H1 (cell line): ENCODE results near the gene E2F8. TPM values are rescaled to one million over a fixed set of nuclear protein-coding genes. Genes with fewer than 3 reads are reported as not detected.

Experiments
- CTCF ChIA-PET: fragments of 300-600 bp; sonication (Branson Sonifier 250); formaldehyde crosslinking; loops from one replicate; lab custom pipeline; 2021; ENCODE audit not compliant: partially characterized antibody; lab: Charles Lee
- POLR2A ChIA-PET: fragments of 300-600 bp; sonication (Branson Sonifier 250); formaldehyde crosslinking; loops from one replicate; lab custom pipeline; 2021; ENCODE audit warnings: inconsistent platforms; ENCODE audit not compliant: partially characterized antibody; lab: Charles Lee
- DNase-seq, 2 experiments: peaks; one replicate each; pipeline versions ENCODE4 v3.0.0 to v3.0.0-alpha.2; 2010 to 2022; ENCODE audit warnings: low spot score in 2 of 2, low read depth in 1 of 2, mixed read lengths in 1 of 2
- FAIRE-seq: peaks from 2 replicates; lab custom pipeline; 2011; peaks lifted over from hg19 to GRCh38; lab: Jason Lieb, UNC
- H2AFZ ChIP-seq: 2 replicates; pipeline ENCODE4 v1.8.1; 2012; ENCODE audit warnings: low read length, inconsistent platforms
- H2AK5ac ChIP-seq: 2 replicates; pipeline ENCODE4 v1.6.1; 2013; ENCODE audit warnings: low read depth, low read length
- H2BK120ac ChIP-seq: replicated peaks from 2 replicates; pipeline ENCODE3; 2013; ENCODE audit warnings: low read depth, low read length, inconsistent platforms
- H2BK12ac ChIP-seq: 2 replicates; pipeline ENCODE4 v1.6.1; 2013; ENCODE audit warnings: low read depth, low read length
- H2BK15ac ChIP-seq: 2 replicates; pipeline ENCODE4 v1.6.1; 2013; ENCODE audit warnings: low read length
- H2BK20ac ChIP-seq: 2 replicates; pipeline ENCODE4 v1.6.1; 2013; ENCODE audit warnings: low read length
- H2BK5ac ChIP-seq: 2 replicates; pipeline ENCODE4 v1.6.1; 2013; ENCODE audit warnings: low read depth, low read length
- H3K14ac ChIP-seq: 2 replicates; pipeline ENCODE4 v1.6.1; 2013; ENCODE audit warnings: inconsistent platforms; ENCODE audit not compliant: insufficient read length
- H3K18ac ChIP-seq: 2 replicates; pipeline ENCODE4 v1.6.1; 2013; ENCODE audit warnings: low read length; ENCODE audit errors: extremely low read depth
- H3K23ac ChIP-seq: 2 replicates; pipeline ENCODE4 v1.6.1; 2013; ENCODE audit warnings: inconsistent platforms; ENCODE audit not compliant: insufficient read length
- H3K23me2 ChIP-seq: 2 replicates; pipeline ENCODE4 v1.6.1; 2013; ENCODE audit warnings: low read depth, low read length
- H3K27ac ChIP-seq: 2 replicates; pipeline ENCODE4 v1.6.1; 2011; ENCODE audit warnings: low read depth, low read length, inconsistent platforms
- H3K27me3 ChIP-seq, 4 experiments: replicated peaks in 1 of 4; 1 replicate in 1 of 4; 2 replicates in 3 of 4; pipeline versions ENCODE4 v1.6.1 to v1.8.1; 2011 to 2013; ENCODE audit warnings: low read length in 3 of 4, mild to moderate bottlenecking in 3 of 4, inconsistent platforms in 2 of 4, mixed read lengths in 2 of 4, moderate library complexity in 1 of 4; ENCODE audit not compliant: control insufficient read depth in 3 of 4, insufficient read depth in 3 of 4; ENCODE audit errors: extremely low read depth in 1 of 4
- H3K36me3 ChIP-seq, 4 experiments: 2 replicates each; pipeline versions ENCODE4 v1.6.1 to v1.8.1; 2011 to 2013; ENCODE audit warnings: mild to moderate bottlenecking in 4 of 4, low read length in 3 of 4, moderate library complexity in 2 of 4, control low read depth in 1 of 4, inconsistent platforms in 1 of 4; ENCODE audit not compliant: insufficient read depth in 4 of 4, control insufficient read depth in 2 of 4
- H3K4ac ChIP-seq: replicated peaks from 2 replicates; pipeline ENCODE3; 2013; ENCODE audit warnings: low read length, low read depth, mixed read lengths, inconsistent platforms; ENCODE audit not compliant: insufficient read length
- H3K4me1 ChIP-seq, 4 experiments: replicated peaks in 1 of 4; 1 replicate in 1 of 4; 2 replicates in 3 of 4; pipeline versions ENCODE4 v1.6.1 to v1.8.1; 2011 to 2013; ENCODE audit warnings: low read length in 3 of 4, inconsistent platforms in 2 of 4, mixed read lengths in 1 of 4; ENCODE audit not compliant: insufficient read depth in 4 of 4, control insufficient read depth in 3 of 4
- H3K4me2 ChIP-seq, 2 experiments: 2 replicates each; pipeline versions ENCODE4 v1.6.1 to v1.8.1; 2011 to 2013; ENCODE audit warnings: low read depth in 2 of 2, low read length in 2 of 2, control low read depth in 1 of 2, inconsistent platforms in 1 of 2, mild to moderate bottlenecking in 1 of 2; ENCODE audit not compliant: insufficient read depth in 1 of 2
- H3K4me3 ChIP-seq, 4 experiments: fragments of 200-600, 300-600 bp in 1 of 4; sonication (generic), shearing (Covaris generic), sonication (Bioruptor Twin) in 1 of 4; 2 replicates each; pipeline versions ENCODE4 v1.5.1 to v1.8.1; 2011 to 2016; ENCODE audit warnings: low read length in 4 of 4, low read depth in 3 of 4, control low read depth in 2 of 4, inconsistent platforms in 2 of 4, mild to moderate bottlenecking in 2 of 4, mixed read lengths in 1 of 4, moderate library complexity in 1 of 4; ENCODE audit not compliant: insufficient read depth in 2 of 4; ENCODE audit errors: extremely low read depth in 1 of 4
- H3K56ac ChIP-seq: replicated peaks from 2 replicates; pipeline ENCODE3; 2013; ENCODE audit warnings: low read depth, mild to moderate bottlenecking, mixed read lengths, low read length, inconsistent platforms; ENCODE audit not compliant: insufficient read length
- H3K79me1 ChIP-seq: 2 replicates; pipeline ENCODE4 v1.6.1; 2013; ENCODE audit warnings: low read depth, low read length, control low read depth
- H3K79me2 ChIP-seq, 2 experiments: 2 replicates each; pipeline versions ENCODE4 v1.6.1 to v1.8.1; 2012 to 2013; ENCODE audit warnings: low read length in 2 of 2, mild to moderate bottlenecking in 2 of 2, inconsistent platforms in 1 of 2; ENCODE audit not compliant: insufficient read depth in 2 of 2, control insufficient read depth in 1 of 2
- H3K9ac ChIP-seq, 4 experiments: replicated peaks in 1 of 4; 1 replicate in 1 of 4; 2 replicates in 3 of 4; pipeline versions ENCODE4 v1.6.1 to v1.8.1; 2011 to 2013; ENCODE audit warnings: low read depth in 3 of 4, low read length in 3 of 4, control low read depth in 2 of 4, mild to moderate bottlenecking in 2 of 4, moderate library complexity in 2 of 4, inconsistent platforms in 1 of 4; ENCODE audit errors: extremely low read depth in 1 of 4
- H3K9me3 ChIP-seq, 2 experiments: 2 replicates each; pipeline versions ENCODE4 v1.6.1 to v1.8.1; 2012 to 2013; ENCODE audit warnings: mild to moderate bottlenecking in 2 of 2, moderate library complexity in 2 of 2, control low read depth in 1 of 2, inconsistent platforms in 1 of 2, low read depth in 1 of 2, low read length in 1 of 2, mixed read lengths in 1 of 2; ENCODE audit not compliant: insufficient read depth in 2 of 2
- H4K20me1 ChIP-seq, 2 experiments: replicated peaks in 1 of 2; 2 replicates each; pipeline versions ENCODE3 to v1.8.1; 2011 to 2013; ENCODE audit warnings: inconsistent platforms in 2 of 2, low read length in 2 of 2, mild to moderate bottlenecking in 1 of 2; ENCODE audit not compliant: insufficient read depth in 2 of 2, control insufficient read depth in 1 of 2
- H4K5ac ChIP-seq: 2 replicates; pipeline ENCODE4 v1.6.1; 2013; ENCODE audit warnings: low read length, low read depth, mixed read lengths, inconsistent platforms; ENCODE audit not compliant: insufficient read length
- H4K8ac ChIP-seq: 2 replicates; pipeline ENCODE4 v1.8.0; 2013; ENCODE audit warnings: mild to moderate bottlenecking, moderate library complexity, low read length, inconsistent platforms; ENCODE audit not compliant: insufficient read depth; ENCODE audit errors: extremely low read depth
- H4K91ac ChIP-seq: replicated peaks from 2 replicates; pipeline ENCODE3; 2013; ENCODE audit warnings: low read length, mixed read lengths, inconsistent platforms; ENCODE audit not compliant: insufficient read length
- CEBPB ChIP-seq: IDR thresholded peaks from 2 replicates; pipeline ENCODE4 v1.6.1; 2012; ENCODE audit warnings: low read depth, low read length
- GABPA ChIP-seq: IDR thresholded peaks from 2 replicates; pipeline ENCODE4 v1.6.1; 2011; ENCODE audit warnings: mild to moderate bottlenecking, low read length, moderate library complexity, borderline replicate concordance; ENCODE audit not compliant: insufficient read depth
- SIRT6 ChIP-seq: IDR thresholded peaks from one replicate; pipeline ENCODE4 v1.7.1; 2012; ENCODE audit warnings: low read length, inconsistent platforms
- WGBS, 2 experiments: shearing (Covaris generic) in 1 of 2; methylation state at CpG; one replicate each; pipeline versions ENCODE4 v1.1.6 to v1.1.7; 2013 to 2015; ENCODE audit warnings: low lambda C conversion rate in 2 of 2, mixed read lengths in 2 of 2, inconsistent platforms in 1 of 2, low coverage in 1 of 2, missing lambda C conversion rate in 1 of 2; ENCODE audit not compliant: insufficient replicate concordance in 2 of 2, insufficient coverage in 1 of 2, insufficient read length in 1 of 2; ENCODE audit errors: extremely low coverage in 1 of 2, missing lambda C conversion rate in 1 of 2; 5-methylcytosine and 5-hydroxymethylcytosine counted together
- polyA plus RNA-seq, 7 experiments: library from polyadenylated mRNA; depleted of rRNA in 3 of 7; stranded (reverse) in 5 of 7; unstranded in 2 of 7; fragments of >200 nt in 5 of 7; fragments of 200-250 nt in 2 of 7; gene quantifications; 1 replicate in 5 of 7; 2 replicates in 1 of 7; 4 replicates in 1 of 7; pipeline versions ENCODE4 v1.2.1 to v1.2.3, GENCODE V29; 2011 to 2013; ENCODE audit warnings: missing spikeins in 2 of 7, mixed read lengths in 2 of 7
- total RNA-seq: library from RNA; stranded (reverse); fragmentation: NEBNext Ultra II Directional; extraction: Animal tissue kit (Norgen Biotek cat#: 25700); gene quantifications from 2 replicates; pipeline ENCODE4 v1.2.1, GENCODE V29; 2021

The E2F8 gene
- total and polyA plus RNA-seq, 2 of the 8 experiments (the other 6 are each of a cell fraction or from before 2014, with no cell fraction given), result 5.4 to 11.4 TPM

DNA sequence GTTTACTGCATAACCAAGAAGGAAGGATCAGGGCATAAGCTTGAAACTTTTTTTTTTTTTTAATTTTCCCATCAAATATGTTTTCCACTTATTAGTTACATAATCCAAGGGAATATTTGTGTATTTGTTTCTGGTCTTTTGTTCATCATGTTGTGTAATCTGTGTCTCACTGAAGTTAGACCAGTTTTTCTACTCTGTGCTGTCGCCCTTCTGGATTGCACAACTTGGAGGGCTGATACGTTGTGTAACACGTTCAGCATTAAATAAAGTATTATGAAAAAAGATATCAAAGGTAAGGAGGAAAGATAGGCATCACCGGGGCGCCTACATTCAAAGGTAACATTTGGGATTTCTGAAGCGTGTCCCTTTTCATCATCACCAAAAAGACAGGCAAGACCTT is 3.3 kb upstream of the E2F8 start:
- H2BK5ac ChIP-seq, result no peak overlapping the region
- no peak overlapping the region for H2AFZ ChIP-seq
- H3K27ac ChIP-seq, result no peak overlapping the region
- FAIRE-seq, result no peak
- peaks cover 0 to 7% (median 3%) of the 10 kb centered on the region in 4 experiments; a peak in 3 of 7 replicates for H3K4me1 ChIP-seq
- CTCF ChIA-PET, result interaction anchor here (1.1 to 3.4 kb wide), 5 partner anchors 12 to 321 kb away, joined by 3 to 12 read pairs (median 4); no protein-coding TSS in a partner anchor
- POLR2A ChIA-PET, result no interaction called here
- no peak overlapping the region for H2BK20ac ChIP-seq
- no peaks in the 10 kb centered on the region for H3K79me2 ChIP-seq
- no peak overlapping the region for H4K8ac ChIP-seq
- no peak overlapping the region for H3K4me3 ChIP-seq
- no peak overlapping the region for H2BK120ac ChIP-seq
- no peak for DNase-seq
- no peak for TF ChIP-seq GABPA
- peak; percentile 23; the same call in 1 of the 2 replicates for TF ChIP-seq CEBPB
- no peak for TF ChIP-seq SIRT6
- H3K27me3 ChIP-seq, result peaks cover 9 to 28% (median 20%) of the 10 kb centered on the region in 4 experiments
- H2AK5ac ChIP-seq, result no peak overlapping the region
- H3K18ac ChIP-seq, result no peak overlapping the region
- H3K56ac ChIP-seq, result no peak overlapping the region
- no peak overlapping the region for H3K9ac ChIP-seq
- no peak overlapping the region for H2BK15ac ChIP-seq
- H3K36me3 ChIP-seq, result no peaks in the 10 kb centered on the region; a peak in 1 of 8 replicates
- H3K9me3 ChIP-seq, result peaks cover 0 to 3% of the 10 kb centered on the region in 2 experiments; a peak in 1 of 4 replicates
- H3K4me2 ChIP-seq, result no peak overlapping the region
- H3K4ac ChIP-seq, result no peak overlapping the region
- H4K20me1 ChIP-seq, result no peaks in the 10 kb centered on the region
- no peaks in the 10 kb centered on the region for H3K79me1 ChIP-seq
- peaks cover 13% of the 10 kb centered on the region for H3K23me2 ChIP-seq
- no peak overlapping the region for H4K5ac ChIP-seq
- no peak overlapping the region for H4K91ac ChIP-seq
- H2BK12ac ChIP-seq, result no peak overlapping the region
- WGBS, 2 experiments, result 87% methylated on average over 6 of the region's 6 CpGs; no CpG with 5 or more reads in 1 of the 2 experiments
- H3K23ac ChIP-seq, result no peak overlapping the region
- H3K14ac ChIP-seq, result no peak overlapping the region
